GM20000 (cell line): ENCODE data around the gene RAD21L1.
"Not testable (repeated sequence)": the region's sequence is repeated elsewhere in the genome, so short reads cannot be mapped to it uniquely, and the experiment has no call there.

Source experiments
- DNase-seq: peaks from one replicate; pipeline ENCODE4 v3.0.0; 2012; ENCODE audit warnings: low spot score
- TF ChIP-seq, protein P1 (sequence below): IDR thresholded peaks from 2 replicates; pipeline ENCODE4 v1.5.1; 2012; ENCODE audit warnings: mild to moderate bottlenecking, control low read depth; ENCODE audit errors: extremely low read depth, missing control alignments

The RAD21L1 gene

GRCh38 chr20:1214838-1215261 lies 11.0 kb upstream of the RAD21L1 start:
- TF ChIP-seq, protein P1, sequence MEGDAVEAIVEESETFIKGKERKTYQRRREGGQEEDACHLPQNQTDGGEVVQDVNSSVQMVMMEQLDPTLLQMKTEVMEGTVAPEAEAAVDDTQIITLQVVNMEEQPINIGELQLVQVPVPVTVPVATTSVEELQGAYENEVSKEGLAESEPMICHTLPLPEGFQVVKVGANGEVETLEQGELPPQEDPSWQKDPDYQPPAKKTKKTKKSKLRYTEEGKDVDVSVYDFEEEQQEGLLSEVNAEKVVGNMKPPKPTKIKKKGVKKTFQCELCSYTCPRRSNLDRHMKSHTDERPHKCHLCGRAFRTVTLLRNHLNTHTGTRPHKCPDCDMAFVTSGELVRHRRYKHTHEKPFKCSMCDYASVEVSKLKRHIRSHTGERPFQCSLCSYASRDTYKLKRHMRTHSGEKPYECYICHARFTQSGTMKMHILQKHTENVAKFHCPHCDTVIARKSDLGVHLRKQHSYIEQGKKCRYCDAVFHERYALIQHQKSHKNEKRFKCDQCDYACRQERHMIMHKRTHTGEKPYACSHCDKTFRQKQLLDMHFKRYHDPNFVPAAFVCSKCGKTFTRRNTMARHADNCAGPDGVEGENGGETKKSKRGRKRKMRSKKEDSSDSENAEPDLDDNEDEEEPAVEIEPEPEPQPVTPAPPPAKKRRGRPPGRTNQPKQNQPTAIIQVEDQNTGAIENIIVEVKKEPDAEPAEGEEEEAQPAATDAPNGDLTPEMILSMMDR: no peak
- DNase-seq: no peak

DNA sequence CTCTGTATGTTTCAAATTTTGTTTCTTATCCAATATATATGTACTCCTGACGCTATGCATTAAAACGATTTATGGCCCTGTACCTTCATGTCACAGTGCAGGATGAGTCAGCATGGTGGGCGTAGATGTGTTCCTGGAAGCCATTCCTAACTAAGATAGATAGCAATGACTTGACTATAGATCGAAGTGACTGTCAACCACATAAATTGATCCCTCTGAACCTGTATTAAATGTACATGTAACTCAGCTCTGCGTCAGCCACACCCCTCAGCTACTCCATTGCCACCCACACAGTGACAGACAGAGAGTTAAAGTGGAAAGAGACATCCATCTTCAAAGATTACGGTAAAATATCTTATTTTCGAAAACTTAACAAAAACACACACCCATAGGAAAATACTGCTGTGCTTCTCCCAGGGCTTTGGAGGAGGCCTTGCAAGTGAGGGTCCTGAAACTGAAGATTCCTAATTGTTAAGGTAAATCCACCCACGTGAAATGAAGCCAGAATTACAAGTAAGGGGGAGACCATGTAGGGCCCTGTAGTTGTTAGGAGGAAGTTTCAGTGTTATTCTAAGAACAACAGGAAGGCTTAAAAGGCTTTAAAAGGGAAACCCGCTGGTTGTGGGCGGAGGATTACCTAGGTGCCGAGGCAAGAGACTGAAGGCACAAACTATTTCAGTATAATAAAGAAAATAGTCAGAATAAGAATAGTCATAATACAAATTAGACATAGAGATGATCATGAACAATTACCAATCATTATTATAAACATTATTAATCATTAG lies 10.3 kb upstream of the RAD21L1 start:
- no peak for DNase-seq
- TF ChIP-seq, protein P1: no peak

GRCh38 chr20:1216527-1217427 lies 9.1 kb upstream of the RAD21L1 start:
- not testable (repeated sequence) for DNase-seq

DNA sequence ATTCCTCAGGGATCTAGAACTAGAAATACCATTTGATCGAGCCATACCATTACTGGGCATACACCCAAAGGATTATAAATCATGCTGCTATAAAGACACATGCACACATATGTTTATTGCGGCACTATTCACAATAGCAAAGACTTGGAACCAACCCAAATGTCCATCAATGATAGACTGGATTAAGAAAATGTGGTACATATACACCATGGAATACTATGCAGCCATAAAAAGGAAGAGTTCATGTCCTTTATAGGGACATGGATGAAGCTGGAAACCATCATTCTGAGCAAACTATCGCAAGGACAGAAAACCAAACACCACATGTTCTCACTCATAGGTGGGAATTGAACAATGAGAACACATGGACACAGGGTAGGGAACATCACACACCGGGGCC lies 3.1 kb upstream of the RAD21L1 start:
- DNase-seq: not testable (repeated sequence)

DNA sequence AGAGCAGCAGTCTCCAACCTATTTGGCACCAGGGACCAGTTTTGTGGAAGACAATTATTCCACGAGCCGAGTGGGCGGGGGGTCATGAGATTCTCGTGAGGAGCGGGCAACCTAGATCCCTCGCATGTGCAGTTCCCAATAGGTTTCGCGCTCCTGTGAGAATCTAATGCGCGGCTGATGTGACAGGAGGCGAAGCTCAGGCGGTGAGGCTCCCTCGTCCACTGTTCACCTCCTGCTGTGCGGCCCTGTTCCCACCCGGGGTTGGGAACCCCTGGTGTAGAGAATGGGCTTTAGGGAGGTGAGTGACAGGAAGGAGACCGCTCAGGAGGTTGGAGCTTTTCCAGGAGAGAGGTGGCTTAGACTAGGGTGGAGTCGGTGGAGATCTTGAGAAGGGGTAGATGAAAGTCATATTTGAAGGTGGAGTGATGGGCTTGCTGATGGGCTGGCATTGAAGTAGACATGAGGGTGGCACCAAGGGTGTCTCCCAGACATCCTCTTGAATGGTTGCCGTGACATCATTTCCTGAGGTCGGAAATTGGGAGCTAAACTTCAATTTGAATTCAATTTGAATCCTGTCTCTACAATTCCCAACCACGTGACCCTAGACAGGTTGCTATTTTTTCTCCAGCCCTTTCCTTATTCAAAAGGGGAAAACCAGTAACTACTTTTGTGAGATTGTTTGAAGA lies 1.5 kb upstream of the RAD21L1 start:
- TF ChIP-seq, protein P1: no peak
- DNase-seq: no peak

DNA sequence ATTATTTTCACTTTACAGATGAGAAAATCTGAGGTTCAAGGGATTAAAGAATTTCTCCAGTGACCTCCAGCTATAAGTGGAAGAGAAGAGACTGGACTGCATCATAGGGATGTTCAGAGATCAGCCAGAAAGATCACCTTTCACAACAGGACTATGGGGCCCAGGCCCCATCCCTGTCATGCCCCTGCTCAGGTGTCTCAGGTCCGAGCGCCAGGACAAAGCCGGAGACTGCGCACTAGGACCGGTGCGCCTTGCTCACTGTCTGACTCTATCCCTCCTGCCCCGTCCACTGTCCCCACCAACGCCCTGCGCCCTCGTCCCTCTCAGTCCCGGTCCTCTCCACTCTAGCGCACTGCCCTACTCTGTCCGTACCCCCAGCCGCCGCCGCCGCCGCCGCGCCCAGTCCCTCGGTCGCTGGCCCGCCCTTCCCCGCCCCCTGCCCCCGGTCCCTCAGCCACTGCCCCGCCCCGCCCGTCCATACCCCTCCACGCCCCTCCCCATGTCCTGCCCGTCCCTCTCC lies 521 bp upstream of the RAD21L1 start:
- no peak for DNase-seq
- TF ChIP-seq, protein P1: no peak

DNA sequence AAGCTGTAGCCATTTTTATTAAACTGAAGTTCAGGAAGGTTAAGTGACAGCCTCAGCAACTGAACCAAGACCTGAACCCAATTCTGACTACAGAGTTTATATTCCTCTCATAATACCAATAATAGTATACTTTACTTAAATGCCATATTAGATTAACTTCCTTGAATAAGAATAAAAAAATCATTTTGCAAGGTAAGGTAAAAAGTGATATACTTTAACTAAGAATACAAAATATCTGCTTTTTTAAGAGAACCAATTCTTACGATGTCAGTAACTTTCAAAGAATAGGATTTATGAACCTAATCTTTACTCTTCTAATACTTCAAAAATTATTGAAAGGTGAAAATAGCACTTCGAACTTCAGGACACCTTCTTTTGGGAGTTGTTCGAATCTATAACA lies 3.7 kb downstream of the RAD21L1 start:
- DNase-seq: no peak
- TF ChIP-seq, protein P1: no peak
